Activated CD8-positive, alpha-beta memory T cell treated with anti-CD3 and anti-CD28 coated beads for 4 hours (primary cell): Measurements from ENCODE around the gene ARRDC2.

Source experiments
- DNase-seq, 2 donors: peaks; one replicate each; pipeline ENCODE4 v3.0.0-alpha.2; 2020; ENCODE audit warnings: low read depth in 2 of 2

ARRDC2 gene

GRCh38 chr19:18058208-18059009, 50.4 kb downstream of the ARRDC2 start:
- peak; percentile 59 to 63 for DNase-seq

- no peak for DNase-seq
Measured at GRCh38 chr19:18059297-18059696, 51.3 kb downstream of the ARRDC2 start.

DNA sequence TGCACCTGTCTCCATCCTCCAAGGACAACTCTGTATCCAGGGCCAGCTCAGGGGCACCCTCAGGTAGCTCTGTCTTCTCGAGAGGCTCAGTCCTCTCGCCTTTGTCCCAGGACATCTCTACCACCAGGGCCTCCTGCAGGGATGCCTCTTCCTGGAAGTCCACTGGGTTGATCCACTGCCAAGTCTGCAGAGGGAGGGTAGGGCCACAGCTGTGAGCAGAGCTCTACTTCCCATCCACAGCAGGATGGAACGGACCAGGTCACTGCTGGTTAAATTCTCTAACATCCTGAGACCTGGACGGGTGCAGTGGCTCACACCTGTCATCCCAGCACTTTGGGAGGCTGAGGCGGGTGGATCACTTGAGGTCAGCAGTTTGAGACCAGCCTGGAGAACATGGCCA, 51.9 kb downstream of the ARRDC2 start:
- DNase-seq = no peak

DNA sequence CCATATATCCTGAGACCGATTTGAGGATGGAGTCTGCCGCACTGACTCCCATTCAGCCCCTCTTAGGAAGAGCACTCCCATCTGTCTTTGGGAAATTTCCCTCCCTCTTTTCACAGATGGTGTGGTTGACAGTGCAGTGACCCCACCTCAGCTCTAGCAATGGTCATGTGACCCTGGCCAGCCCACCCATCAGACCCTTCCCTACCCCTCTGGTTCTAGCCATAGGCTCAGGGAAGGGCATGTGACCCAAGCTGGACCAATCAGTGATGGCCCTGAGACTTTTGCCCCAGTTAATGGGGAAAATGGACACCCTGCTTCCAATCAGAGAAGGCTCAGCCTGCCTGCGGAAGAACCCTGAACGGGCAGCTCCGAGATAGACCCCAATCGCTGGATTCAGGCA, 52.5 kb downstream of the ARRDC2 start:
- DNase-seq = no peak

- no peak for DNase-seq
Measured at GRCh38 chr19:18062028-18062427, 54.1 kb downstream of the ARRDC2 start.

DNA sequence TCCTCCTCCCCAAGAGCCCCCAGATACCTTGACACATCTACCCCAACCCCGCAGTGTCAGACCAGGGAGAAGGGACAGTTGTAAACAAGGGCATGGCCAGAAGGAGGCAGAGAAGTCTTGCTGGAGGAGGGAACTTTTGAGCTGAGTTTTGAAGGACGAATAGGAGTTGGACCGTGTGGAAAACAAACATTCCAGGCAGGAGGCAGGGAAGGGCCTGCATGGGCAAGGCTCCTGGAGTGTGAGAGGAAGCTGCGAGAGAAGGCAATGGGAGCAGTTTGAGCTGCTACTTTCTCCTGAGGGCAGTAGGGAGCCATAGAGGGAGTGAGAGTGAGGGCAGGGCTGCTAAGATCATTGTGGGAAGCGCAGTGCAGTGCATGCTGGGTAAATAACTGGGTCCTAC, 55.5 kb downstream of the ARRDC2 start:
- DNase-seq = no peak
